ENCODE measurements around the gene FARP1. TPM values are rescaled to one million over a fixed set of nuclear protein-coding genes. Genes with fewer than 3 reads are reported as not detected.
"Not testable (repeated sequence)": the region's sequence is repeated elsewhere in the genome, so short reads cannot be mapped to it uniquely, and the experiment has no call there.

The FARP1 gene
- total RNA-seq, 1 experiment from 2014 or later, result 5.0 TPM

DNA sequence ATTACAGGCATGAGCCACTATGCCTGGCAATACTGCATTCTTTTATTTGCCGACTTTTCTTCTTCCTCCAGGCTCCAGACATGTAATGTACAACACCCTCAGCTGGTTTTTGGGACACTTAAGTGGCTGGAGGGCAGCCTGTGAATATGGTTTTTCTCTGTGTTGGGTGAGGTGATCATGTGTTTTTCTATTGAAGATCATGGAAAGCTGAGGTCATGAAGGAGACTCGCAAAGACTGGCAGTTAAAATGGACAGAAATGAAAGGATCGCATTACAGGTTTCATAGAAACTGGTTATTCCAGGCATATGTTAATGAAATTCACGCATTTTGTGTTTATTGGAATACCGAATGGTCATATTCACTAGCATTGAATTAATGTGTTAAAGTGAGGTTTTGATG is 119.4 kb downstream of the FARP1 start:
- no peak for DNase-seq (ENCODE audit: low read depth)

DNA sequence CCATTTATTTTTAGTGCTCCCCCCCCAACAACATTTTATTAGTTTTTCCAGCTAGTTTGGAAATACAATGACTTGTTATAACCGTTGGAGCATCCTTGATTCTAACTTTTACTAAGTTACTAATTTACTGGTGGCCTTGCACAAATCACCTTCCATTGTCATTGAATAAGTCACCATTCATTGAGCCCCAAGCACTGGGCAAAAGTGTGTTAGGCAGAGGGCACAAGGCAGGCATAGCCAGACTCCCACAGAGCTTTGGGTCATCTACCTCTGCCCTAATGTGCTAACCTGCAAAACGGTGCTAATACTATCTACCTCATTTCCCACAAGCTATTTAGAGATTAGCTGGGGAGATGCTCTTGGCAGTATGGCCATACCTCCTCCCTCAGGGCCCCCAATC is 120.9 kb downstream of the FARP1 start:
- DNase-seq (ENCODE audit: low read depth), result no peak

DNA sequence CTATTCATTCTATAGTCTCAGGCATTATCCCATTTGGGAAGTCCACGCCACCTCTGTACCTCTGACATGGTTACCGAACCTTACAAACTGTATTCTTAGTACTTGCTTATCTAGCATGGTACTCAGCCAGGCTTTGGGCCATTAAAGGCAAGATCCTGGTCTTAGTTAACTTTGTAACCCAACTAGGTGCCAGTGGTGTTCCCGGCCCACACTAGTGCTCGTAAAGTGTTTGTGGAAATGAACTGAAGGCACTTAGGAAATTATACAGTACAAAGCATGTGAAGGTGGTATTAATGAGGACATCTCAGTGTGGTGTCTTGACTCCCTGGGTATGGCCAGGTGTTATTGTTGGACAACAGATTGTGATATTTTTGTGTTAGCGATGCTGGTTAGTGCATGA is 122.0 kb downstream of the FARP1 start:
- no peak for DNase-seq (ENCODE audit: low read depth)

DNA sequence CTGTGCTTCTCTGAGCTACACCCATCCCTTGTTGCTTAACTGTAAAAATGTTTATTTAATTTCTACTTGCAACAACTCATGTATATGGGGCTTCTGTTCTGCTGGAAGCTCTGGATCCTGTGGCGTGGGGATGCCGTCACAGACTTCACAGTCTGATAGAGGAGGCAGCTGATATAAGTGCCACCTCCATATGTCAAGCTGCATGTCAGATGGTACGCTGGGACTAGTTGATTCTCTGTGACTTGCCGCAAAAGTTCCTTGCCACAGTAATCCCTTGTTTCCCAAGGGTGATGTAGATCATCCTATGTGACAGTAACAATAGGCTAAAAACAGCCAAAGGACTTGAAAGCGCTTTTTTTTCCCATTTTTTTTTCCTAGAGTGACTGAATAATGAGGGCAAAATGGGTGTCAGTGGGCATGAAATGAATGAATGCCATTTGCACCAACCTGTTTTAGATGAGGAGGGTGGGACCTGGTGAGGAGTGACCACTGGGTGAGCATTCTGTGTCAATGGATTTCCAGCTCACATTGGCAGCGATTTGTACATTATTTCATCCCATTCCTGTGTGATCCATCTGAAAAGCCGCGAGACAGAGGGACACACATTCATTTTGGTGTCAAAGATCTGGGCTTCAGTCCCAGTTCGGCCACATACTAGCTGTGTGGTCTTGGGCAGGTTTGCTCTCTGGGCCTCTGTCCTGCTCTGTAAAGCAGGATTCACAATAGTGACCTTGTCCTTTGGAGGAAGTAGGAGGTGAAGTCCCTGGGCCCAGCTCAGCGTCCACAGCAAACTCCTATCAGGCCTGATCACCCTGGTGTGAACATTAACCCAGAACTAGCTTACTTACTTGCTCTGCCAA is 123.0 kb downstream of the FARP1 start:
- DNase-seq (ENCODE audit: low read depth), result no peak

DNA sequence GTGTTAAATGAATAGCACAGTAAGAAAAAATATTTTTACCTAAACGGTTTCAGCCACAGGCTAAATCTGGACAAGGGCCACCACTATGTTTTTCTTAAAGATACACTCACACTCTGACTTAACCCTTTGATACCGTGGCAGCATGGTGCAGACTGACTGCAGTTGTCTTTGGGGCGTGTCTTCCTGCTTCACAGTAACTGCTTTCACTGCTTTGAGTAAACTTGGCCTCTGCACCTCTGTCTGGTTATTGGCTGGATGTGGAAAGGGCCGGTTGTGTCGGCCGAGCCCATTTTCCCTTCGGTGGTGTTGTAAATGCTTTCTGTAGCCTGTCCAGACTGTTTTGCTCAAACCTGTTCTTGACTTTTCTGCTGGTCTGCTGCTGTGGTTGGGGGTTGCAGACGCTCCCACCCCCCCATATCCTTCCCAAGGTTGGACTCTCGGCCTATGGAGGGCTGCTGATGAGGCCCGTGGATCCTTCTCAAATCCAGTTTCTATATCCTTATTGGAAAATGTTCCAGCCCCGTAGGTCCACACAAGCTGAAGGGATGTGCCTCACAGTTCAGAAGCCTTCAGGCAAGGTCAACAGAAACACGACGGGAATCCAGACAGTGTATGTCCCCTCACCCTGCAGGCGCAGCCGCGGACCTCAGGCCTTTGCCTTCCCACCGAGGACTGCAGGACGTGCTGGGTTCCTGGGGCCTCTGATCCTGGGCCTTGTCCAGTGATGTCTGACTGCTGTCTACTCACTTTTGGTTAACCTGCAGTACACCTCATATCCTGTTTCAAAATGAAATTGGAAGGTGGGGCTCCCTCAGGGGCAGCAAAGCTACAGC is 124.4 kb downstream of the FARP1 start:
- DNase-seq (ENCODE audit: low read depth), result no peak

DNA sequence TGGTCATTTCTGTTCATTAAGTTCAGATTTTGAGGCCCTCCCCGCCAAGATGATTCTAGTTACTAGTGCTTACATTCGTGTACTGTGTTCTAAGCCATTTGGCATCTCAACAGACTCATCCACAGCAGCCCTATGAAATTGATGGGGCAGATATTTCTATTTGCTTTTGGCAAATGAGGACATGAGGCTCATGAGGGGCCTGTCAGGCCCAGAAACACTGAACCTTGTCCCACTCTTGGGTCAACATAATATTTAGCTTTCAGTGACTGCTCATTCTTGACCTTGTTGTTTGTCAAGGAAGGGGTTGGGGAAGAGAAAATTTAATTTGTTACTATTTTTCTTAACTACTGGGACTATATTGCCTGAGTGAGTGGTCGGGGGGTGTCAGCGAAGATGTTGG is 126.5 kb downstream of the FARP1 start:
- no peak for DNase-seq (ENCODE audit: low read depth)

DNA sequence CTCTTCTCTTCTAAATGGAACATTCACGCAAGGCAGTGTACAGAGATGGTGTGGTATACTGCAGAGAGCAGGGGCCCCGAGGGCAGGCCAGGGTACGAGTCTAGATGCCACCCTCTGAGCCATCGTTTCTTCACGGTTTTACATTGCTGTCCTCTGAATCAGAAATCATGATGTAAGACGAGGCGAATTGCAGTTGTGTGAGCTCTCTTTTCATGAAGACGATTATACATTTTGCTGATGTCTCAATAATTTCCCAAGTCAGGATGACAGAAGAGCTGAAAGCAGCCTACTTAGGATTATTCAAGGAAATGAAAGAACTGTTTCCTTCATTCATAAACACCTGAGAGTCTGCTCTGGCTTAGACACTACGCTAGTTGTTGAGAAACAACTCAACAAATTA is 127.9 kb downstream of the FARP1 start:
- no peak for DNase-seq (ENCODE audit: low read depth)

DNA sequence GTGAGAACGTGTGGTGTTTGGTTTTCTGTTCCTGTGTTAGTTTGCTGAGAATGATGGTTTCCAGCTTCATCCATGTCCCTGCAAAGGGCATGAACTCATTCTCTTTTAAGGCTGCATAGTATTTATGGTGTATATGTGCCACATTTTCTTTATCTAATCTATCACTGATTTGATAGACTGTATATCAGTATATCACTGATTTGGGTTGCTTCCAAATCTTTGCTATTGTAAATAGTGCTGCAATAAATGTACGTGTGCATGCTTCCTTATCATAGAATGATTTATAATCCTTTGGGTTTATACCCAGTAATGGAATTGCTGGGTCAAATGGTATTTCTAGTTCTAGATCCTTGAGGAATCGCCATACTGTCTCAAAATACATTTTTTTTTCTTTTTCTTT is 128.8 kb downstream of the FARP1 start:
- not testable (repeated sequence) for DNase-seq (ENCODE audit: low read depth)

DNA sequence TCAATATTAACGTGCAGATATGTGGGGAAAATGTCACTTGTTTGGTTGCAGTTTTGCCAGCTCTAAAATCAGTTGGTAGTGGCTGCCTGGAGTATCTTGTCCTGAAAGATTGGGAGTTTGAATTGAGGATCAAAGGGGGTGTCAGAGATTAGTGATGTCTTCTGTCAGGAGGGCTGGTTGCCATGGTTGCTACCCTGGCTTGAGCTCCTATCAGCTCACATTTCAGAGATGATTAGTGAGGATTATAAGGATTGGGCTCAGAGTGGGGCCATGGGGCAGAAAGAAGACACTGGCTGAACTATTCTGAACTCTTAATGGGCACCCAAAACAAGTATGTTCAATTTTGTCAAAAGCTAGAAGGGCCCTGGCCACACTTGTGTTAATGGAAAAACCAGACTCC is 129.7 kb downstream of the FARP1 start:
- no peak for DNase-seq (ENCODE audit: low read depth)

DNA sequence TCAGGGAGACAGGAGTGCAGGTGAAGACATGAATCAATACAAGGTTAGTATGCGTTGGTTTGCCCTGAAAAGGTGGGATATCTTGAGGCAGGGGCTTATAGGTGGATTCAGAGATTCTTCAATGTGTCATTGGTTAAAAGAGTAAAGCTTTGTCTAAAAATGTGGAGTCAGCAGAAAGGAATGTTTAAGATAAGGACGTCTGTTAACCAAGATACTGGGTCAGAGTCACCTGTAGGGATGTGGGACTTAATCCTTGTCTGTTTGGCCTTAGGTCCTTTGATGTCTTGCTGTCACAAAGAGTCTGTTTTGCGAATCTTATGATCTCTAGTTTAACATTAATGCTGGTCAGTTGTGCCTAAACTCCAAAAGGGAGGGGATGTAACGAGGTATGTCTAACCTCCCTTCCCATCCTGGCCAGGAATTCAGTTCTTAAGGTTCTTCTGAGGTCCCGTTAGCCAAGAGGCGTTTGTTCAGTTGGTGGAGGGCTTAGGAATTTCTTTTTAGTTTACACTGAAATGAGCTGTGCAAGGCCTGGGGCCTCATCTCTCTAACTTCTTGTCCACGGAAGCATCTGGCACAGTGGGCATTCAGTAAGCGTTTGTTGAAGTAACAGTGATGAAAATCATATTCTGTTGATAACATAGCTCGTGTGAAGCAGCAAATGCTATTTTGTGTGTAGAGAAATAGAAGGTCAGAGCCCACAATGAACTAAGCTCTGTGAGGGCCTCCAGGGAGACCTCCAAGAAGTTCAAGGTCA is 130.4 kb downstream of the FARP1 start:
- DNase-seq (ENCODE audit: low read depth), result no peak

DNA sequence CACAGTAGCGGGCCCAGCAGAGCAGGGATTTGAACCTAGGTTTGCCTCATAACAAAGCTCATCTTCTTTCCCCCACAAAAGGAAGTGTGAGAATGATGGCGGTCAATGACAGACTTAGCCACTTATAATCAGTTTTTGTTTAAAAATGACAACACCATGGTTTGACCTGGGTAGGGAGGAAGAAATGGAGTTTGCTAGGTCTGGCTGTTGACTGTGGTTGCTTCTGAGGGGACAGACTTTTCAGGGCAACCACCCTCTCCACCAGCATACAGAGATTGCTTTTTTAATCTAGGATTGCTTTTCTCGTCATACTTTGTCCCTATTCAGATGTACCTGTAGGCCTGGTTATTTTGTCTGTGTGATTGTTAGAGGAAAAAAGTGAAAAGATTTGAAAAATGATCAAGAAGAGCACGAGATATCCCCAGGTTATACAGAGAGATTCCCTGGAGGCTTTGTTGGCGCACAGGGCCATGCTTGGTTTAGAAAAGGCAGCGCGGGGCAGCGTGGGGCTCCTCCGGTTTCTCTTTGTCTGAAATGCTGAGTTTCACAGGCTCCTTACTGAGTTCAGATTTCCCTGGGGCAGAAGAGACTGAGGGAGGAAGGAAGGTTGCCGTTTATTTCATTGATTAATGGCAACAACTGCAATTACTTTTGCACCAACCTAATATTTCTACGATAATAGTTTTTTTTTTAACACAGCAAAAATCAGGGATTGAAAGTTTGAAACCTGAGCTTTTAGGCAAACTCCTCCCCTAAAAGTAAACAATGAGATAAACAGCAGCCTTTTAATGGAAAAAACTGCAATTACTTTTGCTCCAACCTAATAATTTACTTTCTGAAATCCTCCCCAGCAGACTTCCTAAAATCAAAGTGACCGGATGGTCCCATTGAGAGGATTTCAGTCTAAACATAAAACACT is 131.2 kb downstream of the FARP1 start:
- no peak for DNase-seq (ENCODE audit: low read depth)

DNA sequence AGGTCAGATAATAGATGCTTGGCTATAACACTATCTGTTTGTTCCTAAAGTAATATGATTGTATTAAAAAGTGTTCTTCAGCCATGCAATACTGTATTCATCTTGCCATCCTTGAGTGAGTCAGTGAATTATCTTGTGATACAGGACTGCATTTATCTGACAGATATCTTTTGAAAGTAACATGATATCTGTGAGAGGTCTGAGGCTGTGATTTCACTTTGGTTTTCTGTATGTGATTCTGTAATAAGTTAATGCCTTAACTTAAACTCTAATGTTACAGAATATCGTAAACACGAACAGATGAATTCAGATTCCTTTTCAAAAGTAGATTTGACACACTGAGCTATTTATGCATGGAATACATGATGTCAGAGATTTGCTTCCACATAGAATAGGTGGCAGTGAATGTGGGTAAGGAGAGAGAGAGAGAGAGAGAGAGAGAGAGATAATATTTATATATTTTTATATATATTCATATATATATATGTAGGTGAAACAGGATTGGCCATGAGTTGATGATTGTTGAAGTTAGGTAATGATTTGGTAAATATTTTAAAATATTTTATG is 132.1 kb downstream of the FARP1 start:
- DNase-seq (ENCODE audit: low read depth), result no peak

DNA sequence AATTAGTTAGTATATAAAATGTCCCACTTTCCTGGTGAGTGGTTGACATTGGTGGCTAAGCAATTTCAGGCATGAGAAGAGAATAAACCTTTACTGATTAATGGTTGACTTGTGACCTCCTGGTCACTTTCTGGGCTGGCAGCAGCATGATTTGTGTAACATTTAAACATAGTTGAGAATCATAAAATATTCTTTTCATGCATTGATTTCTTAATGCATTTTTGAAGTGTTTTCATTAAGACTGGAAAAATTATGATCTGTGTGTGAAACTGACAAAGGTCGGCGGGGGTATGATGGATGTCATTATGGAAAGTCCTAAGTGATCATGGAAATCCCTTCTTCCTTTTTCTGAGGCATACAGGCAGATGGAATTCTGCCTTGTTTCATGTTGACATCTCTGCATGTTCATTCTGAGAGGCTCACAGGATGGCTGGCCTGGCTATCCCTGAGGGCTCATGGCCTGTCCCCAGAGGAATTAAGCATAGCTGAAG is 132.8 kb downstream of the FARP1 start:
- DNase-seq (ENCODE audit: low read depth), result no peak

DNA sequence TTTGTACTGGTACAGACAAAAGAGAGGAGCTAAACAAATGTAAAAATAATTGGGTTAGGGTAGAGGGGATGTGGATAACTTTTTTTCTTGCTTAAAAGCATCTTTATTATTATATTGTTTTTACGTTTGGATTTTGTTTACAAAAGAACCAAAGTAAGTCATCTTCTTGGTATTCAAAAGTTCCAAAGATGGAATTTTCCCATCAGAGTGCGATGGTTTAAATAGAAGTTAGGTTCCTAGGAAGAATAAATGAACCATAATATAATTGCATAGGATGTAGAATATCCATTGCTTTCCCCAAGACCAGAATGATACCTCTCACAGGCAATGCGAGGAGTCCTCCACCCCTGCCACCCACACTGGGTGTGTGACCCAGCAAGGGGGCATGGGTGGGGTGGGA is 133.6 kb downstream of the FARP1 start:
- no peak for DNase-seq (ENCODE audit: low read depth)

DNA sequence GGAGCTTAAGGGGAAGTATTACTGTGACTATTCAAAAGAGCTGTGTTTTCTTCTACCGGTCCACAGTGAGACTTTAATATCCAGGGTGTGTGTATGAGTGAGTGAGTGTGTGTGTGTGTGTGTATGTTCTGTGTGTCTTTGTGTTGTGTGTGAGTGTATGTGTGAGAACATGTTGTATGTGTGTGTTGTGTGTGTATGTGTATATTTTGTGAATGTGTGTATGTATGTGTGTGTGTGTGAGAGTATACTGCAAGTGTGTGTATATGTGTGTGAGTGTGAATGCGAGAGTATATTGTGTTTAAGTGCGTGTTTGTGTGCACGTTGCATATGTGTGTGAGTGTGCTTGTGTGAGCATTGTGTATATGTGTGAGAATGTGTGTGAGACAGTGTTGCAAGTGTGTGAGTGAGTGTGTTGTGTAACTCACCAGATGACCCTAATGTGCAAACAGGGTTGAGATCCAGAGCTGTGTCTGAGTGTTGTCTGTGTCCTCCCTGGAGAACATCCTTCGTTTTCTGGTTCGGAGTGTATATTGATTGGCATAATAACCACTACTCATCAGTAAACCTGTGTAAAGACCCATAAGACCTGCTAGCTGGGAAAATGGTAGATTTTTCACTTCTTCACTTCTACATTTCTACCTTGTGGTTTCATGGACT is 135.3 kb downstream of the FARP1 start:
- no peak for DNase-seq (ENCODE audit: low read depth)

DNA sequence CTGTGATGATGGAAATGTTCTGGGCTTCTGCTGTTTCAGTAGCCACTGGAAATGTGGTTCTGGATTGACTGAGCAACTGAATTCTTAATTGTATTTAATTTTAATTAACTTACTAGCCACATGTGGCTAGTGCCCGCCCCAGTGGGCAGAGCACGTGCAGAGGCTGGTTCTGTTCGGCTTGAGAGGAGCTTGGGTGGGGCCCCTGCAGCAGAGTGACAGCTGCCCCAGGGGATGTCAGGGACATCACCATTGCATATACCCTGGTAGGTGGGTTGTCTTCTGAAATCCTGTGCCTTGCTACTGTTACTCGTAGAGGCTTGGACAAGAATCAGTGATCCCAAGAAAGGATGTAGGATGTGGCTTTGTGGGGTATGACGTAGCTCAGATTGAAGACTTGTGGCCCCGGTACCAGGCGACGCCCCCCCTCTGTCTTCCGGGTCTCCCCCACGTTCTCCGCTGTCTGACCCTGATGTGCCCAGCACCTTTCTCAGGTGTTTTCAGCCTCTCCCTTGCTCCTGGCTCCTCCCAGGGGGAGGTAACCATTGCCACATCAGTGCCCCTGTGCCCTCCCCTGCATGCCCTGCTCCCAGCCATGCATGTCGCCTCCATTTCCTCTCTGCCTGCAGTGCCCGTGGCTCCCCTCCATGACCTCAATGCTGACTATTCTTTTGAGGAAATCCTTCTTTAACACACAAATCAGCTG is 136.7 kb downstream of the FARP1 start:
- DNase-seq (ENCODE audit: low read depth), result peak; percentile 29

DNA sequence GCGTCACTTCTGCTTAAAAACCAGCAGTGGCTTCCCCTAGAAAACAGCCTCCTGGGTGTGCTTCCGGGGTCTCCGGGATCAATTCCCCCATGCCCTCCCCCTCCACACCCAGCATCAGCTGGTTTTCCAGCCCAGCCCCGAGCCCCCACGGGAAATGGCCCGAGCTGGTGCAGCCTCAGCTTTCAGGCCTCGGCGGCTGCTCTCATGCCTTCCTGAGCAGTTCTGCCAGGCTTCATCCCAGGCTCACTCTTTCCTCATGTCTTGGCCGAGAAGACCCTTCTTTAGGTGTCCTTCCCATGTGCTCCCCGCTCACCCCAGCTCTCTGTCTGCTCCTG is 137.2 kb downstream of the FARP1 start:
- no peak for DNase-seq (ENCODE audit: low read depth)

DNA sequence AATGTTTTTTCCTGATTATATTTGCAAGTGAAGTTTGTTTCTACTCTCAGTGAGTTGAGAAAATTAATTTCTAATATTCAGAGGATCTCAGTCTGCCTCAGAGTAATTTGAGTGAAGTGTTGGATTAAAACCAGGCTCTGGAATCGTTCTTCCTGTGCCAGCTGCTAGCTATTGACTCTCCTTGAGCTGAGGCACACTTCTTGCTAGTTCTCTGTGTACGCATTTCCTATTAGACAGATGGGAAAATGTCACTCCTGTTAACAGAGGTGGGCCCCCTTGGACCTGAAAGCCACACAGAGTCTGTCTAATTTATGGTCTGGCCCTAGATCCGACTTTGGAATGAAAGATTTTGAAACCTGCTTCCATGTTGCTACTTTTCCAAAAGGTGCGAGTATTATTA is 141.8 kb downstream of the FARP1 start:
- DNase-seq (ENCODE audit: low read depth), result no peak

DNA sequence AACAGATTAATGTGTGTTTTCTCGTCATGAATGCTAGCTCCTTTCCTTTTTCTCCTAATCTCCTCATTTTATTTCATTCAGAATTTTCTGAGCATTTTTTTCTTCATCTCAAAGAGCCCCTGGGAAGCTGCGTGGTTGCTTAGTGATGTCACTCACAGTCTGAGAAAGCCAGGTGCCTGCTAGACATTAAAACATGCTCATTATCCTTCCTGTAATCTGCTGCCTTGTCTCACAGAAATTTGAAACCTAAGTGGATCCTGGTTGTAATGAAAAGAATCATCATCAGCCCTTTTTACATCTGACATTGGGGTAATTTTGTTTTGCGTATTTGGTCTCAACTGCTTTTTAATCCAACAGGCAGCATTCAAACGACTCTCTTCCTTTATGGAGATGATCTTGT is 142.4 kb downstream of the FARP1 start:
- peak; percentile 11 for DNase-seq (ENCODE audit: low read depth)
